Measurements from ENCODE around the gene EIPR1.

Gene EIPR1

DNA sequence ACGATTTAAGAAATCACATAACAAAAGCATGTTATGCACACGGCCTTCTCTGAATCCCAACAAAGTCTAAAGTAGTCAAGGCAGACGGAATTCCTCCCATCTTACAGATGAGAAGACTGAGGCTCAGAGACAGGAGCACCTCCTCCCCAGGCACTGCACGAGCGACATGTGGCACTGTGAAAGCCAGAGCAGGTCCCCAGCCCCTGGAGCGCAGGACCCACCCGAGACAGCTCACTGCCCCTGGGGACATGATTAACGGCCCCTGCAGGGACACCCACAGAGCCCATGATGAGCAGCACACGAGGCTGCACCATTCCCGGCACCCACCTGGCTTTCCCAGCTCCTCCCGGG, 53.6 kb downstream of the EIPR1 start:
- DNase-seq (ENCODE audit: low read depth): no peak

DNA sequence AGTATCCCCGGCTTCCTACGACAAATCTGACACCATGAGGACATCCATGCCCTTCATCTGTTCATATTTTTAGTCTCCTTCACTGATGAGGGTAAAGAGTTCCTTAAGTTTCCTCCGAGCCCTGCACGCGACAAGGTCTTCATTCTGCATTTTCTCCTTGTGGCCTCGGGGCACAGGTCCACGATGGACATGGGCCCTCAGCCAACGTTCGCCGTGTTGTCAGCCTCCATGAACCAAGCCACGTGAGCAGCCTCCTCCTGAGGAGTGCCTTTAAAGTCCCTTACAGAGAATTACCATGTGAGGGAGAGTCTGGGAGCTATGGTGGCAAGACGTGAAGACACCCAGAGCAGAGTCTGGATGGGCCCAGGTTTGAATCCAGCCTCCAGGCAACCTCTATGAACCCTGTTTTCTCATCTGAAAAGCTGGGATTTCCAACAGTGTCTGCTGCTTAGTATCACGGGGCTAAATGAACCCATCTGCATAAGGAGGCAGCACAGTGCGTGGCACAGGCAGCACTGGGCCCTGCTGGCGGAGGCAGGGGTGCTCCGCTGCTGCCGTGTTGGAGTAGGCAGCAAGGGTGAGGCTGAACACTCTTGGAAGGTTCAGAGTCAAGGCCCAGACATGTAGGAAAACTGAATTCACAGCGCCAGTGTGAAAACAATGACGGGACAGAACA, 54.1 kb downstream of the EIPR1 start:
- no peak for DNase-seq (ENCODE audit: low read depth)

DNA sequence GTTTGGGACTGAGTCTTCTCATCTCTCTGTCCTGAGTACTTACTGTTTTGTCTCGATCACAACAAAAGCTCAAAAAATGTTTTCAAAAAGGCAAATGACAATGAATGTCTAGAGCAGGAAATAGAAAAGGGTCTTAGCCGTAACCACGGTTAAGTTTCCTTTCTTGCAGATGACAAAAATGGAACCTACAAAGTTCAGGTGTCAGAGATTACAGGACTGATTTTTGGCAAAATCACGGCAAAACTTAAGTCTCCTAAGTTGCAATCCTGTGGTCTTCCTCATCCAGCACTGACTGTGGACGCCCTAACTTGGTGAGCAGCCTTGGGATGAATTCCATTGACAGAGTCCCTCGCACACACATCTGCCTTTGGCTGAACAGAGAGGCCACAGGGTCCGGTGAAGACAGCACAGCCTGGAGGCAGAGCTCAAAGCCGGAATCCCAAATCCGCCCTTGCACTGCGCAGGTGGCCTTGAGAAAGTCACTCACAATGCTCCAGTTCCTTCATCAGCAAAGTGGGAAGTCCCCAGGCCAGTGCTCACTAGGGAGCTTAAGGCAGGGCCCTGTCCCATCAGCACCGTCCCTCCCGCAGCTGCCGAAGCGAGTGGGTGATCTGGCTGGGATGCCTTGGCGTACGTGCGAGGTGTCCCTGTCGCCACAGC, 55.2 kb downstream of the EIPR1 start:
- no peak for DNase-seq (ENCODE audit: low read depth)

DNA sequence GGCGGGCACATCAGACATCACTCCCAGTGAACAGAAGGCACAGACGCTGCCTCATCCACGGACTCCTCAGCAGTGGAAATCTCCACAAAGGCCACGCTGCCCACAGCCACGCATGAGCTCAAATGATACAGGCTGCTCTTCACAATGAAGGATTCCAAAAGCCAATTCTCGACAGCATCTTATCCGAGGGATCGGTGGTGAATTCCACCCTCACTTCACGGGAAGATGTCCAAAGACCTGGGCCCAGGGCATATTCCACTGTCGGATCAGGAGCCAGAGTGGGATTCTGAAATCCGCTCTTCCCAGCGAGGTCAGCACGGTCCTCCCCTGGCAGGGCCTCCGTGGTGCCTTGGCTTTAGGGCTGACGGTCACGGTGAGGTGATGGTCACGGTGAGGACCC, 55.8 kb downstream of the EIPR1 start:
- DNase-seq (ENCODE audit: low read depth): no peak

DNA sequence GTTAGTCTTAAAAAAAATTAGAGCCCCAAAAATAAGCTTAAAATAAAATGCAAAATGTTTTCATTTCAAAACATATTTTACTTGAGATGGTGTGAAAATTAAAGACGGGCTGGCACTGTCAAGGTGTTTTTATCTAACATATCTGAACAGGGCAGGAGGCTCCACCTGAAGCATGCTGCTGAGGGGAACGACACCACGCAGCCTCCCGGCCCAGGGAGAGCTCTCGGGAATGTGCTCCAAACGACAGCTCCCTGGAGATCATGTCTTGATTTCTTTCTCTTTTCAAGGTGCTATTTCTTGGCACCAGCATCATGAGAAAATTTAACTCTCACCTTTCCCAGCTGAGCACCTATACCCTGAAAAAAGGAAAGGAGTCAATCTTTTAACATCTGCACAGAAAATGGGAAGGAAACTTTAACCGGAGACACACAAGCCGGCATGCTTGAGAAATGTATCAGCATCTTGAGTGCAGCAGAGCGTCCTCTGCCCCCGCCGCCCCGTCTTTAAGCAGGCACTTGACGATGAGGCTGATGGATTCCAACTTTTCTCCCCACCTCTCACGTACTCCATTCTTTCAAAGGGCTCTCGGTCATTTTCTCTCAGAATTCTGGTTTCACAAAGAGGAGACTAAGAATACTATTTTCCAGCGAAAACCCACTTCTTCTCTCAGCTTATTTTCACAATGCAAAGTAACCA, 56.6 kb downstream of the EIPR1 start:
- no peak for DNase-seq (ENCODE audit: low read depth)

DNA sequence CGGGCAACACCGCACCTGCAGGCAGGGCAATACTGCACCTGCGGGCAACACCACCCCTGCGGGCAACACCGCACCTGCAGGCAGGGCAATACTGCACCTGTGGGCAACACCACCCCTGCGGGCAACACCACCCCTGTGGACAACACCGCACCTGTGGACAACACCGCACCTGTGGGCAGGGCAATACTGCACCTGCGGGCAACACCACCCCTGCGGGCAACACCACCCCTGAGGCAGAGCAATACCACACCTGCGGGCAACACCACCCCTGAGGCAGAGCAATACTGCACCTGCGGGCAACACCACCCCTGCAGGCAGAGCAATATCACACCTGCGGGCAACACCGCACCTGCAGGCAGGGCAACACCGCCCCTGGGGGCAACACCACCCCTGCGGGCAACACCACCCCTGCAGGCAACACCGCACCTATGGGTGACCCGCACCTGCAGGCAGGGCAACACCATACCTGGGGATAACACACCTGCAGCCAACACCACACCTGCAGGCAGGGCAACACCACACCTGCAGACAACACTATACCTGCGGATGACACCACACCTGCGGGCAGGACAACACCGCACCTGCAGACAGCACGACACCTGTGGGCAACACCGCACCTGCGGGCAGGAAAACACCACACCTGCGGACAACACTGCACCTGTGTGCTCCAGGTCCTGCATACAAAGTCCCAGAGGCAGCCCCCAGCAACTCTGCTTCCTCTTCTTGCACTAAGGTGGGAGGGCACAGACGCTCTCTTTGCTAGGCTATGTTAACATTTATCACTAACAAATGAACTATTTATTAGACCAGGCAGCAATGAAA, 57.7 kb downstream of the EIPR1 start:
- no peak for DNase-seq (ENCODE audit: low read depth)

DNA sequence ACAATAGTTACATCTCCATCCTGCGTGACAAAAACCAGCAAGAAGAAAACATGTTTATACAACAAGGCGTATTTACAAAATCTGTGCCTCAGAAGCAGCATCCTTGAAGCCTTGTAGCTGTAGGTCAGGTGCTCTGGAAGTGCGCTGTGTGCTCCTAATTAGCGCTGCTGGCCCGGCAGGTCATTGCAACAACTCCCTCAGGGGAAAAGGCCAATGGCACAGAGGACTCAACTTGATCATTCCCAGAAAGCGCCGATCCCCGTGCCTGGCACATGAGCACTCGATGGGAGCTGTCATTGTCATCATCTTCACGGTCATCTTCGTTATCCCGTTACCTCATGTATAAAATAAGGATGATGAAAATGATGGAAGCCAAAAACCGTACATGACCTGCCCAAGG, 58.5 kb downstream of the EIPR1 start:
- no peak for DNase-seq (ENCODE audit: low read depth)

DNA sequence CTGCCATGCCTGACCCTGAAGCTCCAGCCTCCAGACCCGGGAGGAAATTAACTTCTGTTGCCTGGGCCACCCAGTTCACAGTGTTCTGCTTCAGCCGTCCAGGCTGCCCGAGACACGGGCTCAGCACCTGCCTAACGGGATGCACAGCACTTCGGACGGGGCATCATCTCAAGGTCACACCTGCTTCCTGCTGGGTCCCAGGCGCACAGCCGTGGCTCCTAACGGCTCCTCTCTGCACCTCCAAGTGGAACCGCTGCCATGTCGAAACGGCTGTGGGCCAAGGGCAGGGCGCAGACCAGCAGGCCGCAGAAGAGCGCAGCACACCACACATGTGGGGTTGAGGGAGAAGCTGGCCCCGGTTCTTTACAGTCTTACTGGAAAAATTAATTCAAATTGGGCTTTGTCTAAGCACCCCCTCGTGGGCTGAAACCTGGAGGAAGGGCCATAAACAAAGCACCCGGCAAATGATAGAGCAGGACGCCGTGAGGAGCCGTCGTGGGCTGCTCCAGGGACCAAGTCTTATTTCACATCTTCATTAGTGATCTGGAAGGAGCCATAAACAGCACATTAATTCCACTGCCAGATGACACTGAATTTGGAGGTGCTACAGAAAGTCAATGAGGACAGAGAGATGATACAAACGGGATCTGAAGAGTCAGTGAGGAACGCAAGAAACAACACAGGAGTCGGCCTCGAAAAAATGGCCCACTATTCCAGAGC, 59.6 kb downstream of the EIPR1 start:
- DNase-seq (ENCODE audit: low read depth): no peak

DNA sequence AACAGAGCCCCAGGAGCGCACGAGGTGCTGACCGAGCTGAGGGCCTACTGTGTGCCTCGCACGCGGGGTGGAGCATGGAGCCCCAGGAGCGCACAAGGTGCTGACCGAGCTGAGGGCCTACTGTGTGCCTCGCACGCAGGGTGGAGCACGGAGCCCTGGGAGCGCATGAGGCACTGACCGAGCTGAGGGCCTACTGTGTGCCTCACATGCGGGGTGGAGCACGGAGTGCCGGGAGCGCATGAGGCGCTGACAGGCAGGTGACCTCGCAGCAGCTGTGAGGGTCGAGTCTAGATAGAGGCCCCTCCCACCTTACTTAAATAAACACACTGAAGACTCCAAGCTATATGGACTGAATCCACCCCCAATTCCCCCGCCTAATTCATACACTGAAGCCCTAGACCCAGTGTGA, 60.3 kb downstream of the EIPR1 start:
- DNase-seq (ENCODE audit: low read depth): no peak

DNA sequence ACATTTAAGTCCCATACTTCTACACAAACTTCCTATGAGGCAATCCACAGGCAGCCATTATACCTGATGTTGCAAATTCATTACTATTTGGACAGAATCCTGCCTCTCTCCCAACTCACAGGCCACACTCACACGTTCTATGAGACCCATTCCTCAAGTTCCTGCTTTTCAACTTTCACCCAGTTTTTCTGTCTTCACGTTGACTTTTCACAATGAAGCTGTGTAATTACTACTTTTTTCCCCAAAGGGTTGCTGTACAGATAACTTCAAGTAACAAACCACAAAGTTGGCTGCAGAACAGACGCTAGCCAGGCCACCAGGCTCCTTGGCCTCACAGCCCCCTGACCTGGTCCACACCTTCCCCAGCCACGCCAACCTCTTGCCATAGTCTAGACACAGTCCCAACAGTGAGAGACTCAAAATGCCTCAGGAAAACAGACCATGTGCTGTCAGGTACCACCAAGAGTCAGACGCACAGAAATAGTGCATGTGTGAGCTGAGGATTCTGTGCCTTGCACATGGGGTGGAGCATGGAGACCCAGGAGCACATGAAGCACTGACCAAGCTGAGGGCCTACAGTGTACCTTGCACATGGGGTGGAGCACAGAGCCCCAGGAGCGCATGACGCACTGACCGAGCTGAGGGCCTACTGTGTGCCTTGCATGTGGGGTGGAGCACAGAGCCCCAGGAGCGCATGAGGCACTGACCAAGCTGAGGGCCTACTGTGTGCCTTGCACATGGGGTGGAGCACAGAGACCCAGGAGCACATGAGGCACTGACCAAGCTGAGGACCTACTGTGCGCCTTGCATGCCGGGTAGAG, 61.0 kb downstream of the EIPR1 start:
- DNase-seq (ENCODE audit: low read depth): no peak

DNA sequence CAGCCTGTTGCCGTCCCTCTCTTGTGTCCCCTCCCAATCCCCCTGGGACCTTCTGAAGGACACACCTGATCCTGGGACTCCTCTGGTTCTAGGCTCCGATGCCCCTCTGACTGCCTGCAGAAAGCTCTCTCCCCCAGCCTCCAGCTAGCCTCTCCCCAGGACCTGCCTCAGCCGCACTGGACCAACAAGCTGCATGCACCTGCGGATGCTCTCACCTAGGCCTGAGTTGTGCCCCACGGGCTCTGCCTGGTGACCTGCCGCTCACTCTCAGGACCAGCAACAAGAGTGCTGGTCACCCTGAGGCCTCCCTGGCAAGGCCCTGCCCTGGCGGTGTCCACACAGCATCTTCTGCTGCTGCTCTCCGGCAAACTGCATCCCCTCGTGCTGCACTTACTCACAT, 63.0 kb downstream of the EIPR1 start:
- DNase-seq (ENCODE audit: low read depth): no peak

DNA sequence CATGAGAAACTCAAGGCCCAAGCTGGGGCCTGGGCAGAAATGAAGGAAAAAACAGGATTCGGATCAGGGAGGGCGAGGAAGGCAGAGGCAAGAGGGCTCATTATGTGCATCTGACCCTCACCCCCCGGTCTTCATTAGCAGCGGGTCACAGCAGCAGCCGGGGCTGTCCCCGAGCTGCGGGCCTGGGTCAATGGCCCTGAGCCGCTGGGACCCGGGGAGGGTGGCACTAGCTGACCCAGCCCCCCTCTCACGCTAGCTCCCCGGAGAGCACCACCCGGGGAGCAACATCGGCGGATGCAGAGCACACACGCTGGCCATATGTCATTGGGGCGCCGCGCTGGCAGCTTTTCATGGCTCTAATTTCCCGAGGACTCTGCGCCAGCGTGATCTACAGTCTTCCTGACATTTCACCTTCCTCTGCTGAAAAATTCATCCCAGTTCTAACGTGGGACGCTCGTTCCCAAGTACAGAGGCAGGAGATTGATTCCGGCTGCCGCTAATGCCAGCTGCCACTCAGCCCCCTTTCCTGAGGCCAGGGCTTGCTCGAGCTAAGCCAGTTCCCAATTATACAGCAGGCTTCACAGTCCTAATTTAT, 63.7 kb downstream of the EIPR1 start:
- no peak for DNase-seq (ENCODE audit: low read depth)

DNA sequence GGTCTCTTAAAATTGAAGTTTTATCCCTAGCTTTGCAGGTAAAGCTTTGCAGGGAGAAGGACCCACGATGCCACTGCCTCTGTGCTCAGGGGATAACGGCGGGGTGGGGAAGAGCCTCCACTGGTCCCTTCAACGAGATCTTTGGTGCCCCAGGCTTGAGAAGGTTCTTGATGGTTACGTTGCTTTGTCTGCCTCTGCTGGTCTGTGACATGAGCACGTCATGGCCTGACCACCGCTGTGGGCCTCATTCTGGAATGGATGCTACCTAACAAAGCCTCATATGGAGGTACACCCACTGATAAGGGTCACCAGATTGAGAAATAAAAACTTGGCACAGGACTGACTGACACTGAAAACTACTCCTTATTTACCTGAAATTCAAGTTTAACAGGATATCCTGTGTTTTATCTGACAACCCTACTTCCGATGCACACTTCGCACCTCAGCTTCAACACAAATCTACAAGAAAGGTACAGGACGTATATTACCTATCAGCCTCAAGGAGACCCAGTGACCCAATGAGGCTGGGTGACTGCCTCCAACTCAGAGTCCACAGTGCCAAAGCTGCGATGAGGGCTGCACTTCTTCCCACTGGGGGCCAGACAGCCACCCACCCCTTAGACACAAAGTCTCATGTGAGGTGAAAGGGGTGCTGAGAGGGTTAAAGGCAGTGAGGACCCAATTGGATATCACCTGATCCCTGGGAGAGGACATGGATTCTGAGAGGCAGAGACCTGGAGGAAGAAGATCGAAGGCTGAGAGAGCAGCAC, 64.9 kb downstream of the EIPR1 start:
- no peak for DNase-seq (ENCODE audit: low read depth)

DNA sequence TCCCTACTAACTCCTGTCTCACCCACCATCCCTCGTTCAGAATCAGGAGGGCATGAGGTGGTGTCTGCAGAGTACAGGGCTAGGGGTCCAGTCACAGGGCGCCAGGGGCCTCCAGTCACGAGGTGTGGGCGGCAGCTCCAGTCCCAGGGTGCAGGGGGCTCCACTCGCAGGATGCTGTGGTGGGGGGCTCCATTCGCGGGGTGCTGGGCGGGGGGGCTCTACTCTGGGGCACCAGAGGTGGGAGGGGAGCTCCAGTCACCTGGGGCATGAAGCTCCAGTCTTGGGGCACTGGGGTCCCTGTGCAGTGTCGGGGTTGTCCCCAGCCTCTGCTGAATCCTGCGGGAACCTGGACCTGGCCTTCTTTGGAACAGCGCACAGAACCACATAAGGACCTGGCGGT, 66.0 kb downstream of the EIPR1 start:
- DNase-seq (ENCODE audit: low read depth): no peak

DNA sequence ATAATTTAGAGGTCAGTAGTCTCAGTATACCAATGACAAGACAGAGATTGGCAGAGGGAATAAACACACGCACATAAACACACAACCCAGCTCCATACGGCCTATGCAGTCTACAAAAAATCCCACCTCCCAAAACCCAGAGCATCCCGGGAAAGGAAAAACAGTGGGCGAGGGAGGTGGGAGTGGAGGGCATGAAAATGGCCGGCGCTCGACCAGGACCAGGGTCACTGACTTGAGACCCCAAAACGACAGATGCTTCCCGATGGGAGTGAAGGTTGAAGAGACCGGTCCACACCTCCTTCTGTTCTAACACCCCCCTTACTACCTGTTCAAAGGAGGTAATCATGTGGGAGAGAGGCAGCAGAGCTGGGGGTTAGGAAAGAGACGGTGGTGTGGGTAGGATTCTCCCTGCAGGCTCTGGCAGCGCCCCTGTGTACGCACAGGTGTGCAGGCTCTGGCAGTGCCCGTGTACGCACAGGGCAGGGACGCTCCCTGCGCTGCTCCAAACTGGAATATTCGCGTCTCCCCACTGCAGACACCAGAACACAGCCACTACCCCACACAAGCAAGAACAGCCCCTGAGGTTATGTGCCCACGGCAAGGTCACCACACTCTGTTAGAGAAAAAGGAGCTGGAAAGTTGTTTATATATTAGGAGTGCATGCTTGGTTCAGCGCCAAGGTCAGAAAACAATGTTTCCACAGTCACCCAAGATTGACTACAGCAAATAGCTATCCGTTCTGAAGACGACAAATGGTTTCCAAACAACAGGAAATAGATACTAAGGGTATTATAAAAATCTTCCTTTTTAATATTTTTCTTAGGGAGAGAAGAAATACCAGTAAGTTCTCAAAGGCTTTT, 67.9 kb downstream of the EIPR1 start:
- no peak for DNase-seq (ENCODE audit: low read depth)

DNA sequence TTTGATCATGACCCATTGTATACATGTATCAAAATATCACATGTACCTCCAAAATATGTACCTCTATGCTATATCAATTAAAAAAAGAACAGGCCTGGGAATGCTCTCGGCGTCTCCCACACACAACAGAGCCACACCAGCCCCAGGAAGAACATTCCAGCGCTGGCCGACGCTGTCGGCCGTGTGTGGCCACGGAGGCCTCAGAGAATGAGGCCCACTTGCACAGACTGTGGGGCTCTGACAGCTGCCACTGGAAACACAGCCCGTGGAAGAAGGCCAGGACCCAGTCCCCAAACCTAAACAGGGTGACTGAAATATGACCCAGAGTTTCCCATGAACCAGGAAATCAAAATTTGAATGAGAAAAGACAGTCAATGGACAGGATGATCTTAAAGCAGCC, 69.7 kb downstream of the EIPR1 start:
- no peak for DNase-seq (ENCODE audit: low read depth)

DNA sequence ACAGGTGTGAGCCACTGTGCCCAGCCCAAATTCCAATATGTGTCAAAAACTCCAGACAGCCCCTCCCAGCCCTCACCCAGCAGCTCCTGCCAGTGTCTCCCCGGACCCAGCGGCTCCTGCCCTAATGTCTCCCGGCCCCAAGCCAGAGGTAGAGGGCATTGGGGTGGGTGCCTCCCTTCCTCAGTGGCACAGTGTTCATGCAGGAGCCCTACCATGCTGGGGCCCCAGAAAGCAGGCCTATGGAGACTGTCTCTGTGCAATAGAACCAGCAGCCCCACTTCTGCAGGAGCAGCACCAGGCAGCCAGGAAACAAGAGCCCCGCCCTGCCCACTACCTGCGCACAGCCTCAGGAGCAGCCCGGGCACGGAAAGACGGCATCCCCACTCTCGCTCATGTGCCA, 70.4 kb downstream of the EIPR1 start:
- no peak for DNase-seq (ENCODE audit: low read depth)

DNA sequence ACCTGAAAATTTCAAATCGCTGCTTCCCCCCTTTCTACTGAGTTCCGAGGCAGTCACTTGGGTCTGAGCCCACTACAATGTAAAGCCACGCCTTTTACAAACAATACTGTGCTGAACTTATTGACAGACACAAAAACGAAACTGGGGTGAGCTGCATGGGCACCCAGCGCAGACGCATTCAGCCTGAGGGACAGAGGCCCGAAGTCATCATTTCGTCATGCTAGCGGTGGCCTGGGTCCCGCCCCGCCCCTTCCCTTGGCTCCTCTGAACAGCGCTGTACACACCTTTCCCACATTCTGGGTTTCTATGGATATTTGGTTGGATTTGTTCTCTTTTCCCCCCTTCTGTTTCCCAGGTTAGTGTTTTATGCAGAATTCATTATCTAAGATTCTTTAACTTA, 71.7 kb downstream of the EIPR1 start:
- DNase-seq (ENCODE audit: low read depth): no peak

DNA sequence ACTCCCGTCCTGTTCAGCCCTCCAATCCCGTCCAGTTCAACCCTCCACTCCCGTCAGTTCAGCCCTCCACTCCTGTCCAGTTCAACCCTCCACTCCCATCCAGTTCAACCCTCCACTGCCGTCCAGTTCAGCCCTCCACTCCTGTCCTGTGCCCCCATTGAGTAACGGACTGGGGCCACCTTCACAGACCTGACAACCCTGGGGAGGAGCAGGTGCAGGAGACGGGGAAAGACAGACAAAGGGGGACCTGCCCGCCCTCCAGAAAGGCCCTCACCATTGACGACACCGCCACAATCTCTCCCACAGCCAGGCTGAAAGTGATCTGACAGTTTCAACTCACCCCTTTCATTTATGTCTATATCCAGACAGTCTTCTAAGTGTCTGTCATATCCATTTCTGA, 72.2 kb downstream of the EIPR1 start:
- no peak for DNase-seq (ENCODE audit: low read depth)

Measured in stimulated activated CD4-positive, alpha-beta T cell treated with anti-CD3 and anti-CD28 coated beads, Interleukin-2, amount 100 ng/mL, for 4 hours (primary cell).